NCI-H2029 (cell line): ENCODE measurements around the gene FILIP1.

Experiments
- DNase-seq: peaks from one replicate; lab custom pipeline; 2025; lab: John Stamatoyannopoulos, UW

FILIP1 gene

DNA sequence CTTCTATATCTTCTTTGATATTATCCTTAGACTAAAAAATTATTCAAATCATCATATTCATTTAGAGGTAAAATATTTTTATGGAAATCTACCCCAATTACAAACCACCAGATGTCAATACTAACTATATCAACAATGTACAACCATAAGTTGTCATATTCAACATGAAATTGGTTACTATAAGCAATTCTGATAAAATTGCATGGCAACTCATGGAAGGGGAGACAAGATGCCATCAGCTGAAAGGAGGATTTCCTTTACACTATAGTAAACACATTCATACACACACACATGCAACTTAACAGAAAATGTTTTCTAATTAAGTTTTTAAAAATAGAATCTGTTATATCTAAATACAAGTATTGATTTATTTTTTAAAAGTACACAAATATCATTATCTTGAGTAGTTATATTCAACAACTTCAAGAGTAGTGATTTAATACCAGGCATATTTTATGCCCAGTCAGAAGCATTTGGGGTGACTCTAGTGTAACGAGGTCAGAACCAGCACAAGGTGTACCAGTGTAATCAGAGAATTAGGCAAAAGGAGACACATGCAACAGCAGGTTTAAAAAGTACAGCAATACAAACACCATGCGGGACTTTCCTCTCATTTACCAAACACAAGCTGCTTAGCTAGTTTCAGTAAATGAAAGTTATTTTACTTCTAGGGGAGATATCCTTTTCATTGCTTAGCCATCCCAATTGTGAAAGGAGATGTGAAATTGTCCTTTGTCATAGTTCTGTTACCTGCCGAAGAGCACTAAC lies 1.0 kb downstream of the FILIP1 start:
- no peak for DNase-seq

DNA sequence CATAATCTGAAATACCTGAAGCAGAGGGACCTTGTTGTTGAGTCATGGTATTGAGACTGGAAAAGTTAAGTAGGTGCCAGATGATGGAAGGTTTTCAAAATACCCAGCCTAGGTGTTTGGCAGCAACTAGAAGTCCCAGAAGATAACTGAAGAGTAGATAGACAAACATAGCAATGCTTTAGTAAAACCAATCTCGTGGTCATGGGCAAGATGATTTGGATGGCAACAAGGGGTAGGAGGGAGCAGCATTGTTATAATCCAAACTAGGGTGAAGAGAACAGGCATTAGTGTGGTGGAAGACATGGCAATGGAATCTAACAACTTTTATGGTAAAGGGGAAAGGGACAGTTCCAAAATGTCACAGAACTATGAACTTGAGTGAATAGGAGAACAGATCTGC lies 2.3 kb downstream of the FILIP1 start:
- DNase-seq = no peak

DNA sequence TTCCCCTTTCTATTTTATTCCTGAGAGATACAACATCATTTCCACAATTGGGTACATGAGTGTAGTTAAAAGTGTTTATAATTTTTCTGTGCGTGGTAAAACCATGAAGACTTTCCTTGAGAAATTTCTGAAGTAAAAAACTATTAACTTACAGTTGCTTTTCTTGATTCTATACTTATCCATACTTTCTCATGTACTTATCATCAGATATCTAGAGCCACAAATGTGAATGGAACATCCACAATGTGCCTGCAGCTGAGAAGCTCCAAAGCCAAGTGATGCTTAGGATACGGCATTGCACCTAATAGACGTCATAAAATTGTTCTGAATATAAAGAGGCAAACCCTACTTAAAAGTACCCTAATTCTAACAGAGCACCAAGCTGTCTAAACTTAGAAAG lies 2.9 kb downstream of the FILIP1 start:
- no peak for DNase-seq

DNA sequence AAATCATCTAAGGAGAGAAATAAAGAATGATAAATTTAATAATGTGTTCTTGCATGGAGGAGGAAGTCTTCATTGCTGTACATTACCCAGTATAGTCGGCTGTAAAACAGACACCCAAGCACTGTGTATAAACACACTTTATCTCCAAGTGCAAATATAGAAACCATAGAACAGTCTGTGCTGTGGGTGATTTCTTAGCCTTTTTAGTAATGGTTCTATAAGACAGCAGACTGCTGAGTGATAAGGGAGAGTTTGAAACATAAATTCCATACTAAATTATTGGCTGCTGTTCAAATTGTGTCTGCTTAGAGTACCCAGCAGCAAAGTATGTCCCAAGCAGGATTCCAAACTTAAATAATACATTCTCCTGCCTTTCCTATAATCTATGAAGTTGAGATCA lies 4.6 kb downstream of the FILIP1 start:
- no peak for DNase-seq

DNA sequence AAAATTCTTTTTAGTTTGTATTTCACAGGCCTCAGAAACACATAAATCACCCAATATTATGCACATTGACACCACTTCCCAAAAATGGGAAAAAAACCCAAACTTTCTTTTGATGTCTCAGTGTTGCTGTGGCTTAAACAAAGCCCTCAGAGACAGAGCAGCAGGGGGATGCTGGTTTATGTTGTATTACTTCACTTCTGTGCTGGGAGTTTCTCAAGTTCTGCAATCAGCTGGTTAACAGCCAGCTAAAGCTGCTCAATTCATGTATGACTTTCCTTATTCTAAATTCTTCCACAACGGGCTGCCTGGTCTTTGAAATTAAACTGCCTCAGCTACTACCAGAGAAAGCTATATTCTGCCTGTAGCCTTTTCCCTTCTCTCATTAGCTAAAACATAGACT lies 5.6 kb downstream of the FILIP1 start:
- no peak for DNase-seq

DNA sequence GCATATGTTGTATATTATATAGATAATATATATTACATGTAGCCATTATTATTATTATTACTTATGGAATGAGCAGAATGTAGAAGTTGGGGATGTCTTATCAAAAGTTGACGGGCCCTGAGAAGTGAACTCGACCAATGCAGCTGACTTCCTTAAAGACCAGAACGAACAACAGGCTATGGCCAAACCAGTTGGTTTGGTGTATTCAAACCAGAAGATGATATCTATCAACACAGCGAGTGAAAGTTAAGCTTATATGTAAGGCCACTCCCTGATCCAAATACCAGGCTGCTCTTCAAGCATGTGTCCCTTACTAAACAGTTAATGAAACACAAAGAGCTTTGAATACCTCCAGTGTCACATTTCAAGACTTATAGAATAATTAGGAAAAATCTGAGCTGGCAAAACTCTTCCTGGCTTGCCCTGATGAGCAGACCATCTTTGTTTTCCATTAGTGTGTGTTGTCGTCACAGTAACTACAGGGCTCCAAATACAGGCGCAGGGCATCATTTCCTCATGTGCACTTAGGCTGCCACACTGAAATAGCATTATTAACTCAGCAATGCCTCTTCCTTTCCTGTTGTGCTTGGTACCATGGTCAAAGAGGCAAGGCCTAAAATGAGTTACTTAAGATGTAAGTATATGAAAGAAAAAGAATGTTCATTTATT lies 6.6 kb downstream of the FILIP1 start:
- DNase-seq = no peak

DNA sequence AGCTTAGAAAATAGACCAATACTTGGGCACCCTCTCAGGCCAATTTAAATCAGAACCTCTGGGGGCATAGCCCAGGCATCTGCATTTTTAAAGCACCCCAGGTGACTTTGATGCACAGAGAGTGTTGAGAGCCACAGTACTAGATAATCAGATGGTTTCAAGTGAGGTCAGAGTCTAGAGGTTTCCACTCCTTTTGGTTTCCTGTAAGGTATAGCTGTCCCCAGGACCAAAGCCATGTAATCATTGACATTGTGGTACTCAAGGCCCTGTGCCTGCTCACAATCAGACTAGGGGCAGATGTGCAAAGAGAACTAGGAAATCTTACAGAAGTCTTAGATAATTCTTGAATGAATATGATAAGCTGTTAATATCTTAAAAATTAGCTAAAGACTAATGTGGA lies 9.1 kb downstream of the FILIP1 start:
- DNase-seq = no peak

DNA sequence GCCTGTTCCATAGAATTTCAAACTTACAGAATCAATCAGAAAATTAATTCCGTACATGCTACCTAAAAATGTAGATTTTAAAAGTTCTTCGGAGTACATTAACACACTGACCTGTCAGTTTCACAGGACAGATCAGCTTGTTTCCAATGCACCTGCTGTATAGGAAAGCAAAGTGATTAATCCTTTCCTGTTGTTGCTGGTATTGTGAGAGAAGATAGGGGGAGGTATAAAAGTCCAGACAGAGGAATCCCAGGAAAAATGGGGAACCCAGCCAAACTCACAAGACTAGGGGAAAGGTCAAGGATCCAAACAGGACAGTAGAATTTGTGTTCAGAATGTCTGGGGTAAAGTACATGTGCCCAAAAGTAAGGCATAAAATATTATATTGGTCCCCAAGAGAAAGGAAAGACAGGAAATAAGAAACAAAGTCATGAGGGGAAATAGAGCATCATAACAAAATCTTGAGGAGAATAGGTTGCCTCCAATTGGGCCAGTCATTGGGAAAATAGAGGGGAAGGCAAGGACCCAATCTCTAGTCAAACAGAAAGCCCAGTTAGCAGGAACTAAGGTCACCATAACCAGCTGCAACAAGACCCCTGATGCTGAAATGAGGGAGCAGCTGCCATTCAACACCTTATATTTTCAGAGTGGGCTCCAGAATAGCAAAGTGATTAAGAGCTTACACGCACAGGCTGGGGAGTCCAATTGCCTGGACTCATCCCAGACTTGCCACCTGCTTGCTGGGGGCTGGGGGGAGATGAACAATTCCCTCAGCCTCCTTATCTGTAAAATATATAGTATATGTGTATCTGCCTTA lies 10.3 kb downstream of the FILIP1 start:
- DNase-seq = no peak

DNA sequence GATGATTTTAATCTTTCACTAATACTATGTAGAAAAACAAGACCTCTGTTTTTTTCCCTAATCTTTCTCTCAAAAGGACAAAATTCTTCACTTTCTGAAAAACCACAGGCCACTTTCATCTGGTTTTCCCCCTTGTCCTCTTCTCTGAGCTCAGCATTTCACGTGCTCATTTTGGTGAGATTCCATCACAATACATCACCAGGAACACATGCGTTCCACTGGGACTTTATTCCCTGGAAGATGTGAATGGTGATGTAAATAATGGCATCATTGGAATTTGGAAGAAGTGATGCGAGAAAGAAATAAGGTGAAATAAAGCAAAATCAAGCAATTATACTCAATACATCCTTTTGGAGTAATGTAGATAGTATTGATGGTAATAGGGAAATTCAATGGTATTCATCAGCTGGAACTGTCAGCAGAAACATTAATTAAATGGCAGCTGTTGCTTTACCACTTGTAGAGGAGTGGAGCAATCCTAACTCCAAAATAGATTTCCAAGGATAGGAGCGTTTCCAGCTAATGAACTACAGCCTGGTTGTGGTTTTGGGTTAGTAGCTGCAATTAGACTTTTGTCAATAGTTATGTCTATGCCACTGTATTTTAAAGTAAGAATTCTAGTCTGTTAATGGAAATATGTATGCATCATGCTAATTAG lies 11.5 kb downstream of the FILIP1 start:
- no peak for DNase-seq

DNA sequence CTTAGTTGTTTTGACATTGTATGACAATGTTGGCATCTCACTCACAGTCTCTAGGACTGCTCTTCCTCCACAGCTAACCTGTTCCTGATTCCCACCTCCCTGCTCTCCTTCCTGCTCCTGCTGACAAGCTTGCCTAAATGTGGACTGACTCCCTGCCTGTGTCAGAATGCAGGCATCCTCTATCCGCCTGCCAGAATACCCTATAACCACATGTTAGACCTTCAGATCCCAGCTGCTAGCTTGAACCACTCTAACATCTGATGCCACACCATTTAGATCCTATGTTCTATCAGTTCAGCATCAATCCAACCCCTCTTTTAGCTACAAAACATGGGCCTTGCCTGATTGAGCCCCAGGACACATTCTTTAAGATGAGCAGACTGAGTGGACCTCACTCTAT lies 12.2 kb downstream of the FILIP1 start:
- DNase-seq = no peak

DNA sequence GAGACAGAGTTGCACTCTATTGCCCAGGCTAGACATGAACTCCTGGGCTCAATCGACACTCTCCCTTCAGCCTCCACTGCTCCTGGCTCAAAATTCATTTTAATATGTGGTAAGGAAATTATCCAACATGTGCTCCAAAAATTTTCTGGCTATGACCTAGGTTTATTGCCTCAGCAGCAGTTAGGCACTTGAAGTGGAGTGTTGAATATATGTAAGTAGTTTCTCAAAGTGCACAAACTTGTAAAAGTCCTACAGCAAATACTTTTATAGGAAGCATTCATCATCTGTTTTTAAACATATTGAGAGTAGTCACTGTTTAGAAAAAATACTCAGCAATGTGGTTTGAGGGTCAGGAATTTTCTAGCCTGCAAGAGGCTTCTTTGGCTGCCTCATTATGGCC lies 13.2 kb downstream of the FILIP1 start:
- no peak for DNase-seq

DNA sequence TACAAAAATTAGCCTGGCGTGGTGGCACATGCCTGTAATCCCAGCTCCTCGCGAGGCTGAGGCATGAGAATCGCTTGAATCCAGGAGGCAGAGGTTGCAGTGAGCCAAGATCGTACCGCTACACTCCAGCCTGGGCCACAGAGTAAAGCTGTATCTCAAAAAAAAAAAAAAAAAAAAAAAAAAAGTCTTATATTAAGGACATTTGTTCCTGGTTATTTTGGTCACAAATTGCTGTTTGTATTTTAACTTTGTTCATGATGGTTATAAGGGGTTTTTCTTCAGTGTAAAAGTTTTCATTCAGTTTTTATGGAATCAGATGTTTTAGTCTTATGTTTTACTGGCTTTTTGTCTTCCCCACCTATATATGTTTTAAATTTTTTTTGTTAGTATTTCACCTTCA lies 13.9 kb downstream of the FILIP1 start:
- no peak for DNase-seq

DNA sequence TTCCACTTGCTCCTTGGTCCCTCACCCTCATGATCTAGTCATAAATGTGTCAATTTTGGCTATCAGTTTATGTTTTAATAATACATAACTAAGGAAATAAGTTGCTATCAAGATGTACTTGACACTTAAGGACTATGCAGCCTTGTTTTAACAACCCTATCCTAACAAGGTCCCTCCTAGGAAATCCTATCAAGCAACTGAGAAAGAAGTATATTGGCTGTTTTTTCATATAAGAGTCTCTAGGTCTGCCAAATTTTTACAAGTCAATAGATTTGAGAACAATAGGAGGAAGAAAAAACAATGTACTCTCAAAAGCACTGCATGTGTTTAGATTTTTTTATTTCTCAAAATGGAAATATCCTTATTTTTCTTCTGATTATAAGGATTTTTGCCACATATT lies 14.7 kb downstream of the FILIP1 start:
- no peak for DNase-seq

DNA sequence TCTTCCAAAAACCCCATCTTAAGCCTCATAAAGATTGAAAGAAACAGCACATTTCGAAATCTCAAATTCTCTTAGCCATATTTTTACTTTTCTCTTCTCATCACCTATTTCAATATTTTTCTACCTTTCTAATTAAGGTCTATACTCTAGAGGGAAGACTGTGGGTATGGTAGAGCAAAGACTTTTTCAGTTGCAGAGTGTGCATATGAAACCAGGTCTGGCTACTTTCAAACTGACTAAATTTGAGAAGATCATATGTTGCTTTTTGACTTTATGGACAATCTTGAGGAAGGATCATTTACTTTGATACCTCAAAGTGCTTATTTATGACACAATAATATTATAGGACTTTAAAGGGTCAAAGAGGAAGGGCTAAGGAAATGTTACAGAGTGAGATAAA lies 20.7 kb downstream of the FILIP1 start:
- no peak for DNase-seq

DNA sequence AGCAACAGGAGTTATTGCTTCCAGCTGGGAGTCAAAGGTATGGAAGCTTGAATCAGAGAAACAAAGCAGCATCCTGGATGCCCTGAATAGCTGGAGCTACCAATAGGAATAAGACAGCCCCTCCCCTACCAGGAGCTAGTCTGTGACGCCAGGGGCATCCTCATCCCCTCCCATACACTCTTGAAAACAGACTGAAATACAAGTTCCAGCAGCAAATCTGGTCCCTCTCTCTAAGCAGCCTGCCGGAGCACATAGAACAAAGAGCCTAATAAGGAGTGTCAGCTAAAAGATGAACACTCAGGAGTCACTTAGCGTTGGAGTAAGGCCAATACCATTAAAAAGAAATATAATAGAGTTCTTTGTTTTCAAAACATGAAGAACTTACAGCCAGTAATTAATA lies 25.6 kb downstream of the FILIP1 start:
- DNase-seq = no peak

DNA sequence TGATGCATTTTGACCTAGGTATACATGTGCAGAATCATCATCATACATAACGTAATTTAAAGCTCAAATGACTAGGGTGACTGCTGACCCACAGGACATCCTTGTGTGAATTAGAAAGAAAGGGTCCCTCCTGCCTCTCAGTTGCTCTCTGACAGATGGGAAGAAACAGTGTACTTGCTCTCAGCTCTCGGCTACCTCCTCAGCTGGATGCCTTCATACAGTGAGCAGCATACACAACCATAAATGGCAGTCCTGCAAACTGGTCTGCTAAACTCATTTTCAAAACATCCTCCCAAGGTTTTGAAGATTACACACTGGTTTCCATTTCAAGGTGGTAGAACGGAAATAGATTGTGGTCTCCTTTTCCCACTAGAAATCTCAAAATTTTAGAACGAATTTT lies 26.3 kb downstream of the FILIP1 start:
- DNase-seq = no peak

DNA sequence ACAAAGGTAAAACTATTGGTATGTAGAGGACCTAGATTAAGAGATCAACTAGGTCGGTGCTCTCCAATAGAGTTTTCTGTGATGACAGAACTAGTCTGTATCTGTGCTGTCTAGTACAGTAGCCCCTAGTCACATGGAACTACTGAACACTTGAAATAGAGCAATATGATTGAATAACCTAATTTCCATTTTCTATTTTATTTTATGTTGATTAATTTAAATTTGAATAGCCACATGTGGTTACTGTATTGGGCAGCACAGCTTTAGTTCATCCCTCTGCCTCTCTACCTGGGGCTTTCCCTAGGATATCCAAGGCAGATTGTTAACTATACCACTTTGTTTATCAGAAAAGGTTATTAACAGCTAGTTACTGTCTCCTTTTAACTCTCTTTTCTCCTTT lies 27.0 kb downstream of the FILIP1 start:
- no peak for DNase-seq

DNA sequence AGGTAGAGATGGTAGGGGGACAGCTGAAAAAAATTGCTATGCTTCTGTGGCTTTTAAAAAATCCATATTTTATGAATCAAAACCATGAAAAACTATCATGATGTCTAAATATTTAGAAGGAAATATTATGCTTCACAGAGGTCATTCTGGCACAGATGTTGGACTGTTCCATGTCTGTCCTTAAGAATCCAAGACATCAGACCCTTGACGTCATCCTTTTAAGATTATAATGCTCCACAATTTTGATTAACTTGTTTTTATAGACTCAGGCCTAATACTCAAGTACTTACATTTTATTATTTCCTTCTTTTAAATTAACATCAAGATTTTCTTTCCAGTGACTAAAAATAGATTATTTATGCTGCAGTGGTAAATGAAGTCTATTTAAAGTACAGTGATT lies 29.7 kb downstream of the FILIP1 start:
- no peak for DNase-seq

DNA sequence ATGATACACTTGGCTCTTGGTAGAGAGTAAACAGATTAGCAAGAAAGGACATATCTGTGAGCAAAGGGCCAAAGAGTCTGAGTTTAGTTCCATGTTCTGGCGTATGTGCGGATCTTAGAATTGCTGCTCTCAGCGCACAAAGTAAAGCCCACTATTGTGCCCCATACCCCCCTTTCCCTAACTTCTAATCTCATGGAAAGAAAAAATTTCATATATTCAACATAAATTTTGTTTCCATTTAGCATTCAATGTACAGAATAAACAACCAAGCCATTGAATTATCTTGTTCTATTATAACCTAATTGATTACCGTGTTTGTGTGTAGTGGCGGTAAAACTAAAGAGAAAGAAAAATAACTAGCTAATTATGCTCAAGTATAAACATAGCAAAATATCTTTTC lies 30.5 kb downstream of the FILIP1 start:
- no peak for DNase-seq

DNA sequence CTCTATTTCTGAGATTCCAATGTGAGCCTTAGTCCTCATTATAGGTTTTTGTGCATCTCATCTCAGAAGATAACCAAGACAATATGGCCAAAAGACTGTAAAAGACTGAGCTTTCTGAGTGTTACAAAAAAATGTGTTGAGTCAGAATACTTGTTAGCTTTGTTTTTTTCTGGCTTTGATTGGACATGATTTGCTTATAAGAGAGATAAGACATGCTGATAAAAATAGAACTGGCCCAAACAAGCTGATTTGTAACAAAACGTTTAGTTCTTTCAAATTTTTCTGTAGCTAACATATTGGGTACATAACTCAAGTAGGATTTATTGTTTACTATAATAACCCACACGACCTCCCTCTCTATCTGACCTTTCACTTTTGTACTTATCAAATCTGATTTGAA lies 32.9 kb downstream of the FILIP1 start:
- no peak for DNase-seq

DNA sequence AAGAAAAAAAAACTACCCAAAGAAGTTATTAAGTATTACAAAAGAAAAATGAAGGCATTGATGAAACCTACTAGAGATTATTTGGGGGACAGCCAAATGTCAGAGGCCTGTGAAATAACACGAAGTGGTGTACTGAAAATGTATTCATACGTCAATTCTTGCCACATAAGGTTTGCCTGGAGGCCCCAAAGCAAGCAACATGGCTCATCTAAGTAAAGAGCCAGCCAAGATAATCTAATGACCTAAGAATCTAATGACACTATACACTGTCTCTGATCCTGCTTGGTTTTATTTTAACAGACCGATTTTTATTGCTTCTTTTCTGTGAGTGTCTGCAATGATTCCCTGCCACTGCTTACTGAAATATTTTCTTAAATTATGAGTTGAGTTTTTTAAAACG lies 34.7 kb downstream of the FILIP1 start:
- no peak for DNase-seq

DNA sequence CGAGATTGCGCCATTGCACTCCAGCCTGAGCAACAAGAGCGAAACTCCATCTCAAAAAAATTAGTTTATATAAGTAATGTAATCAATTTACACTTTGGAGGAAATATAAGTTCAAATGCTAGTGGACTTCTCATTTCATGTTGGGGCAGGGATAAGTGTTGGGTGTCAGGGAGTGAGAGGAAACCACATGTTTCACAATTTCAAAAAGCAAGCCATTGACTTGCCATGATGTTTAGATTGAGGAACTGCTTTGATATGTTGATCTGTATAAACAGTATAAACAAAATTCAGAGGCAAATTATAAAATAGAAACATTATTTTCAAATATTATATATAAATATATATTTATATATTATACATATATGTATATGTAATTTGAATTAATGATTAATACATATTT lies 42.7 kb downstream of the FILIP1 start:
- no peak for DNase-seq
